A549 (cell line): ENCODE data around the gene LARGE1. TPM values are rescaled to one million over a fixed set of nuclear protein-coding genes. Genes with fewer than 3 reads are reported as not detected.

Experiments used
- ATAC-seq, 2 experiments: fragments of 200-7000 bp in 1 of 2; fragments of >200 bp in 1 of 2; cut with Nextera tagmentation in 1 of 2; cut with Tn5 transposase in 1 of 2; 3 replicates each; pipeline versions ENCODE4 v1.8.0 to v1.9.1; 2018 to 2020; ENCODE audit warnings: mild to moderate bottlenecking in 1 of 2, moderate library complexity in 1 of 2
- CTCF ChIA-PET: fragments of 300-600 bp; sonication (Branson Sonifier 250); formaldehyde crosslinking; extraction: SDS; loops from one replicate; lab custom pipeline; 2021; ENCODE audit warnings: antibody characterized with exemption, inconsistent platforms; lab: Yijun Ruan, JAX
- POLR2A ChIA-PET: fragments of 350-600 bp; formaldehyde crosslinking; extraction: SDS; loops from one replicate; lab custom pipeline; 2021; ENCODE audit warnings: antibody characterized with exemption, inconsistent platforms; lab: Yijun Ruan, JAX
- DNase-seq, 2 experiments: peaks; one replicate each; pipeline versions ENCODE4 v3.0.0 to v3.0.0-alpha.2; 2011 to 2016; ENCODE audit warnings: low read depth in 1 of 2, low spot score in 1 of 2
- FAIRE-seq: peaks from 2 replicates; lab custom pipeline; 2011; peaks lifted over from hg19 to GRCh38; lab: Jason Lieb, UNC
- H3K27ac ChIP-seq, 2 experiments: fragments of >200 bp; sonication (Bioruptor Twin); formaldehyde crosslinking; 3 replicates each; pipeline ENCODE4 v1.5.1; 2016 to 2017
- H3K4me1 ChIP-seq: fragments of >200 bp; sonication (Bioruptor Twin); formaldehyde crosslinking; 3 replicates; pipeline ENCODE4 v1.6.1; 2016
- H3K4me2 ChIP-seq: fragments of >200 bp; sonication (Bioruptor Twin); formaldehyde crosslinking; 3 replicates; pipeline ENCODE4 v1.6.1; 2016
- H3K4me3 ChIP-seq: fragments of >200 bp; sonication (Bioruptor Twin); formaldehyde crosslinking; 3 replicates; pipeline ENCODE4 v1.5.1; 2016
- H3K9me3 ChIP-seq: fragments of >200 bp; sonication (Bioruptor Twin); formaldehyde crosslinking; 3 replicates; pipeline ENCODE4 v1.6.1; 2016
- BHLHE40 ChIP-seq: IDR thresholded peaks from 2 replicates; pipeline ENCODE4 v1.6.1; 2012; ENCODE audit warnings: low read depth, low read length, inconsistent platforms
- CBX2 ChIP-seq: fragments of 200-600 bp; sonication (generic); IDR thresholded peaks from 2 replicates; pipeline ENCODE4 v1.6.1; 2016; ENCODE audit warnings: low read depth, mild to moderate bottlenecking, borderline replicate concordance
- CTCF ChIP-seq: fragments of >200 bp; sonication (Bioruptor Twin); formaldehyde crosslinking; IDR thresholded peaks from 3 replicates; pipeline ENCODE4 v1.5.1; 2016
- FOSL2 ChIP-seq, 2 experiments: fragments of 450-650 bp in 1 of 2; fragments of >200 bp in 1 of 2; sonication (Bioruptor Twin) in 1 of 2; formaldehyde crosslinking; IDR thresholded peaks; 2 replicates each; pipeline versions ENCODE4 v1.5.0 to v1.6.1; 2016 to 2020; ENCODE audit warnings: mild to moderate bottlenecking in 1 of 2, moderate library complexity in 1 of 2
- GATA3 ChIP-seq: IDR thresholded peaks from 2 replicates; pipeline ENCODE4 v1.6.1; 2012; ENCODE audit warnings: borderline replicate concordance
- HDAC2 ChIP-seq: fragments of 200-600 bp; sonication (generic); IDR thresholded peaks from 2 replicates; pipeline ENCODE4 v1.6.1; 2016
- HES2 ChIP-seq: fragments of >200 bp; sonication (Bioruptor Twin); formaldehyde crosslinking; IDR thresholded peaks from 2 replicates; pipeline ENCODE4 v1.6.1; 2016
- HEYL ChIP-seq: fragments of 250-450 bp; sonication (Bioruptor Pico); IDR thresholded peaks from 2 replicates; pipeline ENCODE4 v1.8.0; 2021; ENCODE audit warnings: mild to moderate bottlenecking, moderate library complexity
- HMGXB4 ChIP-seq: fragments of 250-450 bp; sonication (Bioruptor Pico); IDR thresholded peaks from 2 replicates; pipeline ENCODE4 v1.5.0; 2021; ENCODE audit warnings: mild to moderate bottlenecking, moderate library complexity, borderline replicate concordance
- HOXB5 ChIP-seq: fragments of 250-450 bp; sonication (Bioruptor Pico); IDR thresholded peaks from 2 replicates; pipeline ENCODE4 v1.5.0; 2020; ENCODE audit warnings: mild to moderate bottlenecking, moderate library complexity
- KDM1A ChIP-seq: fragments of 200-600 bp; sonication (generic); IDR thresholded peaks from 2 replicates; pipeline ENCODE4 v1.6.1; 2016; ENCODE audit warnings: low read depth, mild to moderate bottlenecking
- KDM5A ChIP-seq: fragments of 200-600 bp; sonication (generic); IDR thresholded peaks from 2 replicates; pipeline ENCODE4 v1.6.1; 2016; ENCODE audit warnings: antibody characterized with exemption, mild to moderate bottlenecking
- MAFK ChIP-seq: fragments of 450-650 bp; IDR thresholded peaks from 2 replicates; pipeline ENCODE4 v1.6.1; 2014; ENCODE audit not compliant: partially characterized antibody
- MAX ChIP-seq: IDR thresholded peaks from 2 replicates; pipeline ENCODE4 v1.6.1; 2012
- NFE2L2 ChIP-seq: fragments of 150-350 bp; conservative IDR thresholded peaks from 2 replicates; pipeline ENCODE4 v1.6.1; 2014; ENCODE audit warnings: low read length
- NPAS2 ChIP-seq: fragments of 250-450 bp; sonication (Bioruptor Pico); IDR thresholded peaks from 2 replicates; pipeline ENCODE4 v1.8.0; 2022; ENCODE audit warnings: mild to moderate bottlenecking, moderate library complexity, borderline replicate concordance
- POLR2A ChIP-seq: IDR thresholded peaks from 2 replicates; pipeline ENCODE4 v1.6.1; 2012; ENCODE audit warnings: mild to moderate bottlenecking, low read length
- RARB ChIP-seq: fragments of 250-450 bp; sonication (Bioruptor Pico); IDR thresholded peaks from 2 replicates; pipeline ENCODE4 v1.8.0; 2021; ENCODE audit warnings: mild to moderate bottlenecking, moderate library complexity
- RFX5 ChIP-seq: fragments of 450-650 bp; IDR thresholded peaks from 2 replicates; pipeline ENCODE4 v1.7.1; 2014; ENCODE audit warnings: antibody characterized with exemption, mild to moderate bottlenecking, moderate library complexity
- SREBF2 ChIP-seq: fragments of 450-650 bp; IDR thresholded peaks from 2 replicates; pipeline ENCODE4 v1.6.1; 2014; ENCODE audit warnings: mild to moderate bottlenecking, moderate library complexity
- ZFP36 ChIP-seq: fragments of 450-650 bp; IDR thresholded peaks from 2 replicates; pipeline ENCODE4 v1.6.1; 2014; ENCODE audit warnings: borderline replicate concordance; ENCODE audit not compliant: partially characterized antibody
- WGBS: methylation state at CpG from one replicate; pipeline ENCODE4 v1.1.6; 2017; ENCODE audit errors: missing lambda C conversion rate; 5-methylcytosine and 5-hydroxymethylcytosine counted together
- polyA plus RNA-seq, 4 experiments: library from polyadenylated mRNA; depleted of rRNA in 3 of 4; stranded (reverse); fragments of >200 nt; fragmentation: RNase III in 1 of 4; extraction: RNeasy Plus Mini Kit Qiagen cat#74134 plus additional on column Dnase treatment in 1 of 4; gene quantifications; 2 replicates in 3 of 4; 3 replicates in 1 of 4; pipeline ENCODE4 v1.2.3, GENCODE V29; 2011 to 2017

LARGE1 gene
- polyA plus RNA-seq, 2 of the 4 experiments (the other 2 are of a cell fraction) = 2.7 to 5.8 TPM

GRCh38 chr22:33472462-33473344 lies 447.6 kb downstream of the LARGE1 start:
- no peaks in the 10 kb centered on the region for H3K9me3 ChIP-seq
- H3K4me3 ChIP-seq = no peak overlapping the region
- 65% methylated on average over 9 of the region's 9 CpGs for WGBS
- no peak overlapping the region for H3K4me2 ChIP-seq
- DNase-seq (no peak), ATAC-seq (no peak), FAIRE-seq (no peak)
- ChIA-PET POLR2A (no interaction called here), CTCF (no interaction called here)
- H3K4me1 ChIP-seq = peaks cover 11% of the 10 kb centered on the region
- TF ChIP-seq POLR2A = no peak
- no peak for TF ChIP-seq HES2
- TF ChIP-seq SREBF2 = no peak
- TF ChIP-seq ZFP36 = no peak
- TF ChIP-seq CTCF = no peak
- no peak for TF ChIP-seq GATA3
- TF ChIP-seq MAX = no peak
- no peak for TF ChIP-seq RARB (CRISPR knock-in tag)
- TF ChIP-seq HOXB5 = no peak
- no peak for TF ChIP-seq HDAC2
- no peak for TF ChIP-seq FOSL2 (IDR thresholded peaks at IDR 0.05)
- TF ChIP-seq FOSL2 (CRISPR knock-in tag; IDR thresholded peaks at IDR 0.05) = no peak
- no peak for TF ChIP-seq KDM1A
- no peak for TF ChIP-seq HEYL (CRISPR knock-in tag)
- TF ChIP-seq, all 56 proteins: peak for 0
- no peak overlapping the region for H3K27ac ChIP-seq

GRCh38 chr22:33470456-33470855 lies 449.8 kb downstream of the LARGE1 start:
- 60% methylated on average over 6 of the region's 6 CpGs for WGBS
- no peak overlapping the region for H3K4me3 ChIP-seq
- no peak overlapping the region for H3K27ac ChIP-seq
- ATAC-seq (no peak), DNase-seq (no peak), FAIRE-seq (no peak)
- no peaks in the 10 kb centered on the region for H3K9me3 ChIP-seq
- no peak overlapping the region for H3K4me2 ChIP-seq
- CTCF ChIA-PET = no interaction called here
- POLR2A ChIA-PET = no interaction called here
- TF ChIP-seq NFE2L2 = no peak
- no peak for TF ChIP-seq KDM5A
- TF ChIP-seq POLR2A = no peak
- no peak for TF ChIP-seq CBX2
- TF ChIP-seq CTCF = no peak
- TF ChIP-seq BHLHE40 = no peak
- no peak for TF ChIP-seq RFX5
- no peak for TF ChIP-seq MAFK
- TF ChIP-seq NPAS2 (CRISPR knock-in tag) = no peak
- no peak for TF ChIP-seq HMGXB4
- TF ChIP-seq HDAC2 = no peak
- no peaks in the 10 kb centered on the region for H3K4me1 ChIP-seq
